ENCODE data around the gene TIGD3.

DNA sequence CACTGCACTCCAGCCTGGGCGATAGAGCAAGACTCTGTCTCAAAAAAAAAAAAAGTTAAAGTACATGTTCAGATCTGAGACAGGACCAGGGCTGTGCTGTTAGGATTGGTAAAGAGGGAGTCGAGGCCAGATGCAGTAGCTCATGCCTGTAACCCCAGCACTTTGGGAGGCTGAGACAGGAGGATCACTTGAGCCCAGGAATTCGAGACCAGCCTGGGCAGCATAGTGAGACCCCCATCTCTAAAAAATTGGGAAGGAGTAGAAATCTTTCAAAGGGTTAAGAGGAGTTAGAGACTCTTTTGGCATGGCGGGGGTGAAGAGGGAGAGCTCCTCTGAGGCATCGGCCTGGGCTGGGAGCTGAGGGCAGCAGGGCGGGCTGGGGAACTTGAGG, 16.1 kb downstream of the TIGD3 start:
- TF ChIP-seq, protein P1, sequence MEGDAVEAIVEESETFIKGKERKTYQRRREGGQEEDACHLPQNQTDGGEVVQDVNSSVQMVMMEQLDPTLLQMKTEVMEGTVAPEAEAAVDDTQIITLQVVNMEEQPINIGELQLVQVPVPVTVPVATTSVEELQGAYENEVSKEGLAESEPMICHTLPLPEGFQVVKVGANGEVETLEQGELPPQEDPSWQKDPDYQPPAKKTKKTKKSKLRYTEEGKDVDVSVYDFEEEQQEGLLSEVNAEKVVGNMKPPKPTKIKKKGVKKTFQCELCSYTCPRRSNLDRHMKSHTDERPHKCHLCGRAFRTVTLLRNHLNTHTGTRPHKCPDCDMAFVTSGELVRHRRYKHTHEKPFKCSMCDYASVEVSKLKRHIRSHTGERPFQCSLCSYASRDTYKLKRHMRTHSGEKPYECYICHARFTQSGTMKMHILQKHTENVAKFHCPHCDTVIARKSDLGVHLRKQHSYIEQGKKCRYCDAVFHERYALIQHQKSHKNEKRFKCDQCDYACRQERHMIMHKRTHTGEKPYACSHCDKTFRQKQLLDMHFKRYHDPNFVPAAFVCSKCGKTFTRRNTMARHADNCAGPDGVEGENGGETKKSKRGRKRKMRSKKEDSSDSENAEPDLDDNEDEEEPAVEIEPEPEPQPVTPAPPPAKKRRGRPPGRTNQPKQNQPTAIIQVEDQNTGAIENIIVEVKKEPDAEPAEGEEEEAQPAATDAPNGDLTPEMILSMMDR (IDR thresholded peaks at IDR 0.05): no peak
- no peak for TF ChIP-seq POLR2A (IDR thresholded peaks at IDR 0.05)

Data from thyroid gland (tissue), 4 donors.